SK-N-SH (cell line): Measurements from ENCODE around the gene GDNF. TPM values are rescaled to one million over a fixed set of nuclear protein-coding genes. Genes with fewer than 3 reads are reported as not detected.

Experiments used
- CTCF ChIA-PET: fragments of 300-600, 350-600 bp; formaldehyde crosslinking; extraction: SDS; loops from one replicate; lab custom pipeline; 2021; lab: Yijun Ruan, JAX
- POLR2A ChIA-PET: fragments of 350-600 bp; sonication (Branson Sonifier 250); formaldehyde crosslinking; extraction: SDS; loops from one replicate; lab custom pipeline; 2020; ENCODE audit warnings: antibody characterized with exemption, inconsistent platforms; lab: Yijun Ruan, JAX
- DNase-seq: peaks from one replicate; pipeline ENCODE4 v3.0.0; 2012
- H2AFZ ChIP-seq: fragments of 200-600 bp; sonication (generic); 2 replicates; pipeline ENCODE4 v1.8.1; 2016; ENCODE audit warnings: antibody characterized with exemption, mild to moderate bottlenecking, low read depth
- H3F3A ChIP-seq: fragments of 200-600 bp; sonication (generic); replicated peaks from 2 replicates; pipeline ENCODE3; 2016; ENCODE audit warnings: antibody characterized with exemption, mild to moderate bottlenecking; ENCODE audit not compliant: insufficient read depth
- H3K27ac ChIP-seq, 2 experiments: fragments of 200-500 bp in 1 of 2; fragments of 200-600 bp in 1 of 2; sonication (Bioruptor generic) in 1 of 2; sonication (generic), shearing (Covaris generic) in 1 of 2; 2 replicates each; pipeline versions ENCODE4 v1.5.1 to v1.6.1; 2014 to 2016; ENCODE audit warnings: low read depth in 2 of 2, inconsistent platforms in 1 of 2, low read length in 1 of 2, mild to moderate bottlenecking in 1 of 2, mixed read lengths in 1 of 2
- H3K27me3 ChIP-seq: fragments of 200-600 bp; sonication (generic), shearing (Covaris generic); 2 replicates; pipeline ENCODE4 v1.6.1; 2016; ENCODE audit warnings: mixed run types; ENCODE audit not compliant: insufficient read depth
- H3K36me3 ChIP-seq, 2 experiments: fragments of 200-500 bp in 1 of 2; fragments of 200-600 bp in 1 of 2; sonication (Bioruptor generic) in 1 of 2; sonication (generic) in 1 of 2; replicated peaks in 1 of 2; 2 replicates each; pipeline versions ENCODE3 to v1.5.1; 2014 to 2016; ENCODE audit warnings: low read length in 1 of 2, mild to moderate bottlenecking in 1 of 2; ENCODE audit not compliant: insufficient read depth in 2 of 2, control insufficient read depth in 1 of 2
- H3K4me1 ChIP-seq, 2 experiments: fragments of 200-500 bp in 1 of 2; fragments of 200-600 bp in 1 of 2; sonication (Bioruptor generic) in 1 of 2; sonication (generic), shearing (Covaris generic) in 1 of 2; 2 replicates each; pipeline versions ENCODE4 v1.5.1 to v1.6.1; 2014 to 2016; ENCODE audit warnings: low read depth in 1 of 2, low read length in 1 of 2, mixed run types in 1 of 2; ENCODE audit not compliant: insufficient read depth in 2 of 2, control insufficient read depth in 1 of 2
- H3K4me2 ChIP-seq: fragments of 200-600 bp; sonication (generic), shearing (Covaris generic); 2 replicates; pipeline ENCODE4 v1.6.1; 2017; ENCODE audit warnings: mixed run types
- H3K4me3 ChIP-seq, 2 experiments: fragments of 200-500 bp in 1 of 2; fragments of 200-600 bp in 1 of 2; sonication (Bioruptor generic) in 1 of 2; sonication (generic), shearing (Covaris generic) in 1 of 2; 2 replicates each; pipeline versions ENCODE4 v1.5.1 to v1.8.1; 2014 to 2016; ENCODE audit warnings: low read depth in 2 of 2, inconsistent platforms in 1 of 2, low read length in 1 of 2, mild to moderate bottlenecking in 1 of 2, mixed read lengths in 1 of 2, moderate library complexity in 1 of 2
- H3K79me2 ChIP-seq: fragments of 200-600 bp; sonication (generic); 2 replicates; pipeline ENCODE4 v1.8.1; 2017; ENCODE audit warnings: mild to moderate bottlenecking; ENCODE audit not compliant: insufficient read depth
- H3K9ac ChIP-seq: fragments of 200-600 bp; sonication (generic); 2 replicates; pipeline ENCODE4 v1.6.1; 2017; ENCODE audit warnings: mixed run types
- H3K9me2 ChIP-seq: fragments of 200-600 bp; sonication (generic); 2 replicates; pipeline ENCODE4 v1.6.1; 2017; ENCODE audit warnings: mixed run types
- H3K9me3 ChIP-seq: fragments of 200-600 bp; sonication (generic); 2 replicates; pipeline ENCODE4 v1.6.1; 2017; ENCODE audit warnings: mixed run types, mild to moderate bottlenecking, moderate library complexity
- H4K20me1 ChIP-seq: fragments of 200-600 bp; sonication (generic); 2 replicates; pipeline ENCODE4 v1.6.1; 2017; ENCODE audit warnings: mild to moderate bottlenecking, mixed run types; ENCODE audit not compliant: insufficient read depth
- ELF1 ChIP-seq: IDR thresholded peaks from 2 replicates; pipeline ENCODE4 v1.4.0; 2012
- EP300 ChIP-seq, 2 experiments: IDR thresholded peaks; 2 replicates each; pipeline versions ENCODE4 v1.4.0 to v1.6.1; 2012; ENCODE audit warnings: borderline replicate concordance in 1 of 2, low read depth in 1 of 2, low read length in 1 of 2
- MXI1 ChIP-seq: IDR thresholded peaks from 2 replicates; pipeline ENCODE4 v1.6.1; 2012; ENCODE audit warnings: mild to moderate bottlenecking, low read depth, low read length, improper control_type of control experiment
- POLR2AphosphoS5 ChIP-seq: IDR thresholded peaks from 2 replicates; pipeline ENCODE4 v1.6.1; 2012; ENCODE audit warnings: low read depth, low read length
- RCOR1 ChIP-seq: fragments of 150-350 bp; IDR thresholded peaks from 2 replicates; pipeline ENCODE4 v1.6.1; 2017; ENCODE audit warnings: antibody characterized with exemption, low read length
- SIN3A ChIP-seq: IDR thresholded peaks from 2 replicates; pipeline ENCODE4 v1.6.1; 2012; ENCODE audit warnings: low read depth, mild to moderate bottlenecking, low read length, moderate library complexity, borderline replicate concordance
- TEAD4 ChIP-seq: IDR thresholded peaks from 2 replicates; pipeline ENCODE4 v1.4.0; 2012; ENCODE audit warnings: mild to moderate bottlenecking, borderline replicate concordance; ENCODE audit not compliant: insufficient read depth
- USF1 ChIP-seq: IDR thresholded peaks from 2 replicates; pipeline ENCODE4 v1.4.0; 2012; ENCODE audit warnings: low read depth, borderline replicate concordance
- YY1 ChIP-seq: IDR thresholded peaks from 2 replicates; pipeline ENCODE4 v1.4.0; 2012; ENCODE audit warnings: low read depth, mild to moderate bottlenecking
- WGBS: methylation state at CpG from one replicate; pipeline ENCODE4 v1.1.6; 2017; ENCODE audit warnings: low lambda C conversion rate; 5-methylcytosine and 5-hydroxymethylcytosine counted together
- polyA plus RNA-seq, 3 experiments: library from polyadenylated mRNA; depleted of rRNA; stranded (reverse); fragments of >200 nt; gene quantifications; 2 replicates each; pipeline ENCODE4 v1.2.3, GENCODE V29; 2012
- TF ChIP-seq, protein P1 (sequence below): IDR thresholded peaks from 2 replicates; pipeline ENCODE4; 2012
- TF ChIP-seq, protein P2 (sequence below): IDR thresholded peaks from 2 replicates; pipeline ENCODE4 v1.4.0; 2012; ENCODE audit warnings: low read depth, borderline replicate concordance

The GDNF gene
- polyA plus RNA-seq, 1 of the 3 experiments (the other 2 are of a cell fraction), result 9.0 TPM

DNA sequence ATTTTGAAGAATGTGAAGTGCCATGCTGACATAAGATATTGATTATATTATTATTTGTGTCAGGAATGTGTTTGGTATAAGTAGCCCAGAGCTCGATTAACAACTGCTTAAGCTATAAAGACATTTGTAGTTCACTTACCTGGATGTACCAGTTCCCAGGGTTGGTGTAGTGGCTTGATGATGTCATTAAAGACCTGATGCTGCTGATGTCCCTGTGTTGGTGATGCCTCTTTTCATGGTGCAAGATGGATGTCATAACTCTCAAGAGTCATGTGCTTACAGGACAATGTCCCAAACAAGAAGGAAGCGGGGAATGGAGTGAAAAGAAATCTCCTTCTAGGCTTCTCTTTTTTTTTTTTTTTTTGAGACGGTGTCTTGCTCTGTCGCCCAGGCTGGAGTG, 11.5 kb upstream of the GDNF start:
- Histone ChIP-seq H3K9me3 (no peaks in the 10 kb centered on the region), H3K4me3 (peak overlapping the region; percentile 43 to 60; a peak in 3 of 4 replicates), H3K36me3 (no peaks in the 10 kb centered on the region), H2AFZ (peak overlapping the region; percentile 17; the same call in 1 of the 2 replicates), H3K27ac (peak overlapping the region in 1 of 2 experiments; percentile 75; a peak in 2 of 4 replicates), H3K79me2 (peaks cover 47% of the 10 kb centered on the region), H3K4me1 (0 out of 4 replicates have a peak, but pooled peaks cover 0 to 13% of the 10 kb centered on the region in 2 experiments), H3K27me3 (no peaks in the 10 kb centered on the region), H4K20me1 (no peaks in the 10 kb centered on the region), H3K9ac (peak overlapping the region; percentile 61), H3K9me2 (no peaks in the 10 kb centered on the region; the same call in 1 of the 2 replicates), H3K4me2 (peak overlapping the region; percentile 63), H3F3A (peaks cover 5% of the 10 kb centered on the region)
- DNase-seq, result no peak
- 44% methylated on average over 4 of the region's 4 CpGs for WGBS
- POLR2A ChIA-PET, result no interaction called here
- TF ChIP-seq USF1, result no peak
- TF ChIP-seq MXI1, result no peak
- TF ChIP-seq EP300 (IDR thresholded peaks at IDR 0.05; ENCODE audit: borderline replicate concordance in 1 of 2, low read depth in 1 of 2, low read length in 1 of 2), result no peak
- TF ChIP-seq ELF1, result no peak
- no peak for TF ChIP-seq RCOR1
- TF ChIP-seq, protein P1, sequence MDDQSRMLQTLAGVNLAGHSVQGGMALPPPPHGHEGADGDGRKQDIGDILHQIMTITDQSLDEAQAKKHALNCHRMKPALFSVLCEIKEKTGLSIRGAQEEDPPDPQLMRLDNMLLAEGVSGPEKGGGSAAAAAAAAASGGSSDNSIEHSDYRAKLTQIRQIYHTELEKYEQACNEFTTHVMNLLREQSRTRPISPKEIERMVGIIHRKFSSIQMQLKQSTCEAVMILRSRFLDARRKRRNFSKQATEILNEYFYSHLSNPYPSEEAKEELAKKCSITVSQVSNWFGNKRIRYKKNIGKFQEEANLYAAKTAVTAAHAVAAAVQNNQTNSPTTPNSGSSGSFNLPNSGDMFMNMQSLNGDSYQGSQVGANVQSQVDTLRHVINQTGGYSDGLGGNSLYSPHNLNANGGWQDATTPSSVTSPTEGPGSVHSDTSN, result no peak
- no peak for TF ChIP-seq TEAD4
- TF ChIP-seq, protein P2, sequence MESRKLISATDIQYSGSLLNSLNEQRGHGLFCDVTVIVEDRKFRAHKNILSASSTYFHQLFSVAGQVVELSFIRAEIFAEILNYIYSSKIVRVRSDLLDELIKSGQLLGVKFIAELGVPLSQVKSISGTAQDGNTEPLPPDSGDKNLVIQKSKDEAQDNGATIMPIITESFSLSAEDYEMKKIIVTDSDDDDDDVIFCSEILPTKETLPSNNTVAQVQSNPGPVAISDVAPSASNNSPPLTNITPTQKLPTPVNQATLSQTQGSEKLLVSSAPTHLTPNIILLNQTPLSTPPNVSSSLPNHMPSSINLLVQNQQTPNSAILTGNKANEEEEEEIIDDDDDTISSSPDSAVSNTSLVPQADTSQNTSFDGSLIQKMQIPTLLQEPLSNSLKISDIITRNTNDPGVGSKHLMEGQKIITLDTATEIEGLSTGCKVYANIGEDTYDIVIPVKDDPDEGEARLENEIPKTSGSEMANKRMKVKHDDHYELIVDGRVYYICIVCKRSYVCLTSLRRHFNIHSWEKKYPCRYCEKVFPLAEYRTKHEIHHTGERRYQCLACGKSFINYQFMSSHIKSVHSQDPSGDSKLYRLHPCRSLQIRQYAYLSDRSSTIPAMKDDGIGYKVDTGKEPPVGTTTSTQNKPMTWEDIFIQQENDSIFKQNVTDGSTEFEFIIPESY, result no peak
- no peak for TF ChIP-seq POLR2AphosphoS5
- CTCF ChIA-PET, result interaction anchor here (1.3 kb wide), 1 partner anchor 14 kb away, joined by 4 read pairs; no protein-coding TSS in a partner anchor

DNA sequence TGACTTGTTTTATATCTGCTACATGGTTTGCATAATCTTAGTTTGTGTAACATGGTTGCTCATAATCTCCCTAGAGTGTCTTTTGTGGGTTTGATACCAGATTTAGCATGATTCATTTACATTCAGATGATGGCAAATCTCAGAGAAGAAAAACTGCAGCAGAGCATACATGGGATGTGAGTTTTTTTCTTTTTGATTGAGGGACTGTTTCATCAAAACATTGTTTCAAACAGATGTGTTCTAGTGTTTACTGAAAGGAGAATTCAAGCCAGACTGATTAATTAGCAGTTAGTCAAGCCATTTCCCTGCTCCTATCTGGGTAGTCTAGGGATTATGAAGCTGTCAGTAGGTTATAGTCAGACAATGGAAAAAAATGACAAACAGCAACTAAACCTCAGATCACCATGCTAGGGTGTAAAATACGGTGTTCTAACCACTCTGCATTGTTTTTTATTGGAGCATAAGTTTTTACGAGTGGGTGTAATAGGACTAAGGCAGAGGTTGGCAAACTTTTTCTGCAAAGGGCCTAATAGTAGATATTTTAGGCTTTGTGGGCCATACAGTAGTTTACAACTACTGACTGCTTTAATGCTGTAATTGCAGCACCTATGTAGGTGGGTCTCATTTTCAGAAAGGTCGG, 10.5 kb upstream of the GDNF start:
- CTCF ChIA-PET, result interaction anchor here (1.3 kb wide), 1 partner anchor 13 kb away, joined by 4 read pairs; no protein-coding TSS in a partner anchor
- WGBS, result 28% methylated on average over 3 of the region's 3 CpGs

More for the DNA sequence above, 10.5 kb upstream of the GDNF start:
- Histone ChIP-seq H4K20me1 (no peaks in the 10 kb centered on the region), H3K9me2 (no peaks in the 10 kb centered on the region), H3K4me1 (0 out of 4 replicates have a peak, but pooled peaks cover 0 to 13% of the 10 kb centered on the region in 2 experiments), H3K9me3 (no peaks in the 10 kb centered on the region), H2AFZ (no peak overlapping the region), H3K79me2 (peaks cover 57% of the 10 kb centered on the region), H3K27me3 (no peaks in the 10 kb centered on the region), H3K4me3 (peak overlapping the region; percentile 43 to 60; a peak in 3 of 4 replicates), H3K27ac (peak overlapping the region in 1 of 2 experiments; percentile 75; a peak in 2 of 4 replicates), H3K4me2 (peak overlapping the region; percentile 63), H3F3A (peaks cover 5% of the 10 kb centered on the region), H3K9ac (peak overlapping the region; percentile 61), H3K36me3 (no peaks in the 10 kb centered on the region)
- DNase-seq, result no peak
- POLR2A ChIA-PET, result no interaction called here
- TF ChIP-seq YY1 (no peak), SIN3A (no peak)
